Measurements from ENCODE around the gene OR5K1.

DNA sequence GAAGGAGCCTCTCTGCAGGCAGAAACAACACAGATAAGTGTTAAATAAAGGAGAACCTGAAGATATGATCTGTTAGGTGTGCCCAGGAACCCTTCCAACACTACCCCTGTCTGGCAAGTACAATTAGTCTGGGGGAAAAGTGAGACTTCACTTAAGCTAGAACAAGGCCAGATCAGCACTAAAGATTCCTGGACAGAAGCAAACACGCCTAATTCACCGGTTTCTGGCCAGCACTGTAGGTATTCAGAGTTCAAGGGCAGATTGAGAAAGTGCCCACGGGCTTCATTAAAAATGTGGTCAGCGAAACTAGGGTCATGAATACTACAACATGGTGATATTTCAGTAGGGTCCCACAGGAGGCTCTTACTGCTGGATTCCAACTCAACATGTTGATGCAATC, 28.6 kb upstream of the OR5K1 start:
- TF ChIP-seq, protein P1, sequence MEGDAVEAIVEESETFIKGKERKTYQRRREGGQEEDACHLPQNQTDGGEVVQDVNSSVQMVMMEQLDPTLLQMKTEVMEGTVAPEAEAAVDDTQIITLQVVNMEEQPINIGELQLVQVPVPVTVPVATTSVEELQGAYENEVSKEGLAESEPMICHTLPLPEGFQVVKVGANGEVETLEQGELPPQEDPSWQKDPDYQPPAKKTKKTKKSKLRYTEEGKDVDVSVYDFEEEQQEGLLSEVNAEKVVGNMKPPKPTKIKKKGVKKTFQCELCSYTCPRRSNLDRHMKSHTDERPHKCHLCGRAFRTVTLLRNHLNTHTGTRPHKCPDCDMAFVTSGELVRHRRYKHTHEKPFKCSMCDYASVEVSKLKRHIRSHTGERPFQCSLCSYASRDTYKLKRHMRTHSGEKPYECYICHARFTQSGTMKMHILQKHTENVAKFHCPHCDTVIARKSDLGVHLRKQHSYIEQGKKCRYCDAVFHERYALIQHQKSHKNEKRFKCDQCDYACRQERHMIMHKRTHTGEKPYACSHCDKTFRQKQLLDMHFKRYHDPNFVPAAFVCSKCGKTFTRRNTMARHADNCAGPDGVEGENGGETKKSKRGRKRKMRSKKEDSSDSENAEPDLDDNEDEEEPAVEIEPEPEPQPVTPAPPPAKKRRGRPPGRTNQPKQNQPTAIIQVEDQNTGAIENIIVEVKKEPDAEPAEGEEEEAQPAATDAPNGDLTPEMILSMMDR (IDR thresholded peaks at IDR 0.05) = no peak
- no peak for TF ChIP-seq POLR2A (IDR thresholded peaks at IDR 0.05)

Measured in heart left ventricle (tissue), 13 donors.